Neural cell (in vitro differentiated cells): ENCODE data around the gene RAD51B.

ENCODE experiments used
- EP300 ChIP-seq: fragments of 450-650 bp; conservative IDR thresholded peaks from 2 replicates; pipeline ENCODE4 v1.6.1; 2014; ENCODE audit warnings: antibody characterized with exemption, mild to moderate bottlenecking, moderate library complexity; ENCODE audit not compliant: poor library complexity, severe bottlenecking
- EZH2 ChIP-seq: fragments of 200-600, 300-800 bp; shearing (Covaris generic), sonication (generic); IDR thresholded peaks from 2 replicates; pipeline ENCODE4 v1.6.1; 2014; ENCODE audit warnings: antibody characterized with exemption, low read length, borderline replicate concordance, mild to moderate bottlenecking; ENCODE audit not compliant: insufficient read depth, poor library complexity, severe bottlenecking
- MXI1 ChIP-seq: fragments of 450-650 bp; conservative IDR thresholded peaks from 2 replicates; pipeline ENCODE4 v1.6.1; 2014; ENCODE audit warnings: antibody characterized with exemption, mild to moderate bottlenecking; ENCODE audit not compliant: poor library complexity, severe bottlenecking
- POLR2AphosphoS5 ChIP-seq: IDR thresholded peaks from 2 replicates; pipeline ENCODE4 v1.6.1; 2012
- RAD21 ChIP-seq: fragments of 450-650 bp; conservative IDR thresholded peaks from 2 replicates; pipeline ENCODE4 v1.6.1; 2014; ENCODE audit warnings: antibody characterized with exemption, mild to moderate bottlenecking, moderate library complexity
- SMC3 ChIP-seq: fragments of 450-650 bp; conservative IDR thresholded peaks from 2 replicates; pipeline ENCODE4 v1.6.1; 2014; ENCODE audit warnings: antibody characterized with exemption, mild to moderate bottlenecking, moderate library complexity; ENCODE audit not compliant: poor library complexity
- TF ChIP-seq, protein P1 (sequence below): fragments of 450-650 bp; IDR thresholded peaks from 2 replicates; pipeline ENCODE4 v1.5.1; 2014; ENCODE audit warnings: antibody characterized with exemption, mild to moderate bottlenecking, moderate library complexity; ENCODE audit not compliant: poor library complexity, severe bottlenecking

DNA sequence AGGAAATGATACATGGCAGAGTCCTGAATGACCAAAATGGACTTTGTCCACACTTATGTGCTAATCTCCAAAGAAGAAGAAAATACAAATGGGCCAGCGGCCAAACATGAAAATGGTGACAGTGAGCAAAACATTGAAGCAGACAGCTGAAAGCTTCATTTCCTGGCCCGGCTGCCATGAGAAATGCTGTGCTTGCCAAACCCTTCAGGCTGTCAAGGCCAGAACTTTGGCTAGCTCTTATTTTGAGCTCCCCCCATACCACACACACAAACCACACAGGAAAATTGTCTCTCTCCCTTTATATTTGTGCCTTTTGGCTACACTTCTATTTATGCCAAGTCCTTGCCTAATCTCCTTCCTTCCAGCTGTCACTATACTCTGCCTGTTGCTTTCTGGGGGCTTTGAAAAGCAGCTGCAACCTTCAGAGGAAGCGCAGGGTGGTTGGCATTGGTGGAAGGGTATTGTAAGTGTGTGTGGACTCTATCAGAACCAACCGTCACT lies 323.8 kb downstream of the RAD51B start:
- TF ChIP-seq, protein P1, sequence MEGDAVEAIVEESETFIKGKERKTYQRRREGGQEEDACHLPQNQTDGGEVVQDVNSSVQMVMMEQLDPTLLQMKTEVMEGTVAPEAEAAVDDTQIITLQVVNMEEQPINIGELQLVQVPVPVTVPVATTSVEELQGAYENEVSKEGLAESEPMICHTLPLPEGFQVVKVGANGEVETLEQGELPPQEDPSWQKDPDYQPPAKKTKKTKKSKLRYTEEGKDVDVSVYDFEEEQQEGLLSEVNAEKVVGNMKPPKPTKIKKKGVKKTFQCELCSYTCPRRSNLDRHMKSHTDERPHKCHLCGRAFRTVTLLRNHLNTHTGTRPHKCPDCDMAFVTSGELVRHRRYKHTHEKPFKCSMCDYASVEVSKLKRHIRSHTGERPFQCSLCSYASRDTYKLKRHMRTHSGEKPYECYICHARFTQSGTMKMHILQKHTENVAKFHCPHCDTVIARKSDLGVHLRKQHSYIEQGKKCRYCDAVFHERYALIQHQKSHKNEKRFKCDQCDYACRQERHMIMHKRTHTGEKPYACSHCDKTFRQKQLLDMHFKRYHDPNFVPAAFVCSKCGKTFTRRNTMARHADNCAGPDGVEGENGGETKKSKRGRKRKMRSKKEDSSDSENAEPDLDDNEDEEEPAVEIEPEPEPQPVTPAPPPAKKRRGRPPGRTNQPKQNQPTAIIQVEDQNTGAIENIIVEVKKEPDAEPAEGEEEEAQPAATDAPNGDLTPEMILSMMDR, result no peak
- TF ChIP-seq EZH2 (no peak), POLR2AphosphoS5 (no peak), RAD21 (no peak), SMC3 (no peak), MXI1 (no peak), EP300 (no peak)
